ENCODE measurements around the gene LMO3. TPM values are rescaled to one million over a fixed set of nuclear protein-coding genes. Genes with fewer than 3 reads are reported as not detected.

The LMO3 gene
- total and polyA plus RNA-seq, 2 of the 8 experiments (the other 6 are each of a cell fraction or from before 2014, with no cell fraction given): 4.7 to 16.7 TPM

- TF ChIP-seq JUN (IDR thresholded peaks at IDR 0.05; ENCODE audit: low read depth, low read length) (no peak), GABPA (IDR thresholded peaks at IDR 0.05; ENCODE audit: borderline replicate concordance, insufficient read depth, low read length) (no peak), JUND (IDR thresholded peaks at IDR 0.05; ENCODE audit: low read length) (no peak), EP300 (IDR thresholded peaks at IDR 0.05; ENCODE audit: borderline replicate concordance in 1 of 2, low read depth in 2 of 2, low read length in 2 of 2) (no peak), POLR2A (IDR thresholded peaks at IDR 0.05; ENCODE audit: control extremely low read depth in 1 of 2, low read depth in 2 of 2, low read length in 2 of 2) (no peak), CHD2 (IDR thresholded peaks at IDR 0.05; ENCODE audit: low read length) (no peak), NANOG (IDR thresholded peaks at IDR 0.05; ENCODE audit: insufficient read depth, low read depth, low read length, poor library complexity, severe bottlenecking) (no peak)
- no peak overlapping the region for H2BK120ac ChIP-seq (replicated peaks; ENCODE audit: low read depth, low read length)
- no peak overlapping the region for H2AFZ ChIP-seq (ENCODE audit: low read length)
- no peak overlapping the region for H3K23ac ChIP-seq (ENCODE audit: insufficient read length)
- CTCF ChIA-PET (ENCODE audit: partially characterized antibody): no interaction called here
- H3K36me3 ChIP-seq (ENCODE audit: control insufficient read depth in 2 of 4, insufficient read depth in 4 of 4, low read length in 3 of 4): no peaks in the 10 kb centered on the region
- no peak overlapping the region for H3K27ac ChIP-seq (ENCODE audit: low read depth, low read length)
- H3K56ac ChIP-seq (replicated peaks; ENCODE audit: insufficient read length, low read depth, low read length): no peak overlapping the region
- no peaks in the 10 kb centered on the region for H3K27me3 ChIP-seq (replicated peaks in 1 of 4; ENCODE audit: control insufficient read depth in 3 of 4, extremely low read depth in 1 of 4, insufficient read depth in 3 of 4, low read length in 3 of 4)
- no peak overlapping the region for H2AK5ac ChIP-seq (ENCODE audit: low read depth, low read length)
- no peak overlapping the region for H2BK12ac ChIP-seq (ENCODE audit: low read depth, low read length)
- H4K8ac ChIP-seq (ENCODE audit: extremely low read depth, insufficient read depth, low read length): no peak overlapping the region
- DNase-seq (ENCODE audit: low read depth in 1 of 2, low spot score in 2 of 2): no peak
- H3K18ac ChIP-seq (ENCODE audit: extremely low read depth, low read length): no peak overlapping the region
- no peaks in the 10 kb centered on the region for H3K9me3 ChIP-seq (ENCODE audit: insufficient read depth in 2 of 2, low read depth in 1 of 2, low read length in 1 of 2)
- H2BK15ac ChIP-seq (ENCODE audit: low read length): no peak overlapping the region
- no peaks in the 10 kb centered on the region for H3K23me2 ChIP-seq (ENCODE audit: low read depth, low read length)
- H2BK5ac ChIP-seq (ENCODE audit: low read depth, low read length): no peak overlapping the region
- no peak overlapping the region for H2BK20ac ChIP-seq (ENCODE audit: low read length)
- POLR2A ChIA-PET (ENCODE audit: partially characterized antibody): no interaction called here
- no peak overlapping the region for H3K4me3 ChIP-seq (ENCODE audit: extremely low read depth in 1 of 4, insufficient read depth in 2 of 4, low read depth in 3 of 4, low read length in 4 of 4)
- H3K79me2 ChIP-seq (ENCODE audit: control insufficient read depth in 1 of 2, insufficient read depth in 2 of 2, low read length in 2 of 2): no peaks in the 10 kb centered on the region
- H4K20me1 ChIP-seq (replicated peaks in 1 of 2; ENCODE audit: control insufficient read depth in 1 of 2, insufficient read depth in 2 of 2, low read length in 2 of 2): no peaks in the 10 kb centered on the region
- H3K4me1 ChIP-seq (replicated peaks in 1 of 4; ENCODE audit: control insufficient read depth in 3 of 4, insufficient read depth in 4 of 4, low read length in 3 of 4): no peaks in the 10 kb centered on the region
- H4K91ac ChIP-seq (replicated peaks; ENCODE audit: insufficient read length, low read length): no peak overlapping the region
- H3K14ac ChIP-seq (ENCODE audit: insufficient read length): no peak overlapping the region
- H3K4ac ChIP-seq (replicated peaks; ENCODE audit: insufficient read length, low read depth, low read length): no peak overlapping the region
- no peak overlapping the region for H4K5ac ChIP-seq (ENCODE audit: insufficient read length, low read depth, low read length)
- no peak overlapping the region for H3K9ac ChIP-seq (replicated peaks in 1 of 4; ENCODE audit: extremely low read depth in 1 of 4, low read depth in 3 of 4, low read length in 3 of 4)
- no peak overlapping the region for H3K4me2 ChIP-seq (ENCODE audit: insufficient read depth in 1 of 2, low read depth in 2 of 2, low read length in 2 of 2)
- no peak for FAIRE-seq
- H3K79me1 ChIP-seq (ENCODE audit: low read depth, low read length): no peaks in the 10 kb centered on the region
- WGBS, 2 experiments (ENCODE audit: extremely low coverage in 1 of 2, insufficient coverage in 1 of 2, insufficient read length in 1 of 2, insufficient replicate concordance in 2 of 2, low coverage in 1 of 2, low lambda C conversion rate in 2 of 2, missing lambda C conversion rate in 1 of 2): 95% methylated on average over 2 of the region's 2 CpGs; no CpG with 5 or more reads in 1 of the 2 experiments
These were observed 30.6 kb upstream of the LMO3 start for GRCh38 chr12:16636435-16637055.

All from H1 (cell line).